Mucosa of stomach (tissue), 1 donor: Measurements from ENCODE around the gene S1PR4.
"Not testable (repeated sequence)": the region's sequence is repeated elsewhere in the genome, so short reads cannot be mapped to it uniquely, and the experiment has no call there.

Experiments
- H3K27me3 ChIP-seq: one replicate; pipeline ENCODE4 v1.7.0; 2013; ENCODE audit warnings: mild to moderate bottlenecking, low read length; ENCODE audit not compliant: control insufficient read depth, insufficient read depth
- H3K36me3 ChIP-seq: one replicate; pipeline ENCODE4 v1.7.0; 2013; ENCODE audit warnings: low read length; ENCODE audit not compliant: control insufficient read depth, insufficient read depth
- H3K4me1 ChIP-seq: one replicate; pipeline ENCODE4 v1.7.0; 2013; ENCODE audit warnings: mild to moderate bottlenecking, low read length; ENCODE audit not compliant: control insufficient read depth, insufficient read depth
- H3K4me3 ChIP-seq: one replicate; pipeline ENCODE4 v1.7.0; 2013; ENCODE audit warnings: low read length
- H3K9ac ChIP-seq: one replicate; pipeline ENCODE4 v1.7.0; 2013; ENCODE audit warnings: mild to moderate bottlenecking, low read length, moderate library complexity
- H3K9me3 ChIP-seq: one replicate; pipeline ENCODE4 v1.7.0; 2013; ENCODE audit warnings: mild to moderate bottlenecking, low read length, moderate library complexity; ENCODE audit not compliant: control insufficient read depth
- donor health status: Pancreatic carcinoma.

Gene S1PR4

DNA sequence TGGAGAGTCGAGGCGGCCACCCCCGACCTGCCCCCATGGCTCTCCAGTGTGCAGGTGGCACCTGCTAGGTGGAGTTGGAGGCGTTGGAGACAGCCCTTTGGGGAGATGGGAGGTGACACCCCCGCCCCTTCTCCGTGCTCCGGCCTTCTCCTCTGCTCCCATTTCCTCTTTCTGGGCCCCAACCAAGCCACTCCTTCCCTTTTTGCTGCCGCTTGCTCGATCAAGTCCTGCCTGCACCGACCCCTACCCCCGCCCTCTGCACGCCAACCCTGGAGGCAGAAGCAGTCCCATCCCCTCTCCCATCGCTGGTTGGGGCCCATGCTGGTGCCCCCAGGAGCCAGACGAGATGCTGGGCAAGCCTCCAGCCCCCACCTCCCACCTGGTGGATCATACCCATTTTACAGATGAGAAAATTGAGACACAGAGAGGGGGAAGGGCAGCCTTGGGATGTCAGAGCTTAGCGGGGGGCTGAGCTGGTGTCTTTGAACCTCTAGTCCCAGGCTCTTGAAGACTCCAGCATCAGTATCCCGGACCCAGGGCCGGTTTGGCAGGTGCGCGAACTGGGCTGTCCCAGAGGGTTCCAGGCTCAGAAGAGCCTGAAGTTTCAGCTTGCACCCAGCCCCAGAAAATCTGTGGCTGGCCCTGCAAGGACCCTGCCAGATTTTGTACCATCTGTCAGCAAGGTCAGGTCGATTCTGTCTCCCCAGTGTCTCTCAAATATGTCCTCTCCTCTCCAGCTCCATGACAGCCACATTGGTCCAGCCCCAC is 32.5 kb upstream of the S1PR4 start:
- H3K4me3 ChIP-seq = no peak overlapping the region
- H3K9ac ChIP-seq = no peak overlapping the region
- peaks cover 12% of the 10 kb centered on the region for H3K4me1 ChIP-seq
- no peaks in the 10 kb centered on the region for H3K27me3 ChIP-seq
- no peaks in the 10 kb centered on the region for H3K36me3 ChIP-seq
- no peaks in the 10 kb centered on the region for H3K9me3 ChIP-seq

DNA sequence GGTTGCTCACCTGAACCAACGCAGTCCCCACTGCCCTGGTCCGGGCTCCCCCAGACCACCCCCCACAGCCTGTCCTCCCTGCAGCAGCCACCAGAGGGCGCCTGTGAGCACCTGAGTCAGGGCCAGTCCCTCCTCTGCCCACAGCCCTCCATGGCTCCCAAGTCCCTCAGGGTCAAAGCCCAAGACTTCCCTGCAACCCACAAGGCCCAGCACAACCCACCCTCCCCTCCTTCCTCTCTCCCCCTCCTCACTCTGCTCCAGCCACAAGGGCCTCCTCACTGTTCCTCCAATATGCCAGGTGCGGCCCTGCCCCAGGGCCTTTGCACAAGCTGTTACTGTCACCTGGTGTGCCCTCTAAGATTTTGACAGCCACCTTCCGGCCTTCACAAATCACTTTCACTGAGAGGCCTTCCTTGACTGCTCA is 31.9 kb upstream of the S1PR4 start:
- H3K36me3 ChIP-seq = no peaks in the 10 kb centered on the region
- H3K27me3 ChIP-seq = no peaks in the 10 kb centered on the region
- H3K9ac ChIP-seq = no peak overlapping the region
- H3K4me1 ChIP-seq = peaks cover 9% of the 10 kb centered on the region
- H3K9me3 ChIP-seq = no peaks in the 10 kb centered on the region
- H3K4me3 ChIP-seq = no peak overlapping the region

DNA sequence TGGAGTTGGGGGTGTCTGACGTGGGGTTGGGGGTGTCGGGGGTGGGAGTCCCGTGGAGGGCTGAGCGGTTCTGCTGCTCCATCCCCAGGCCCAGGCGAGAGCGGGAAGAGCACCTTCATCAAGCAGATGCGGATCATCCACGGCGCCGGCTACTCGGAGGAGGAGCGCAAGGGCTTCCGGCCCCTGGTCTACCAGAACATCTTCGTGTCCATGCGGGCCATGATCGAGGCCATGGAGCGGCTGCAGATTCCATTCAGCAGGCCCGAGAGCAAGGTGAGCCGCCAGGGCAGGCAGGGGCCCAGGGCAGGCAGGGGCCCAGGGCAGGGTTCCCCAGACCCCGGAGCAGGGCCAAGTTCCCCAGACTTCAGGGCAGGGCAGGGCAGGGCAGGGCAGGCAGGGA is 30.1 kb upstream of the S1PR4 start:
- H3K4me1 ChIP-seq = no peaks in the 10 kb centered on the region
- no peak overlapping the region for H3K9ac ChIP-seq
- H3K9me3 ChIP-seq = no peaks in the 10 kb centered on the region
- no peaks in the 10 kb centered on the region for H3K27me3 ChIP-seq
- no peaks in the 10 kb centered on the region for H3K36me3 ChIP-seq
- no peak overlapping the region for H3K4me3 ChIP-seq

DNA sequence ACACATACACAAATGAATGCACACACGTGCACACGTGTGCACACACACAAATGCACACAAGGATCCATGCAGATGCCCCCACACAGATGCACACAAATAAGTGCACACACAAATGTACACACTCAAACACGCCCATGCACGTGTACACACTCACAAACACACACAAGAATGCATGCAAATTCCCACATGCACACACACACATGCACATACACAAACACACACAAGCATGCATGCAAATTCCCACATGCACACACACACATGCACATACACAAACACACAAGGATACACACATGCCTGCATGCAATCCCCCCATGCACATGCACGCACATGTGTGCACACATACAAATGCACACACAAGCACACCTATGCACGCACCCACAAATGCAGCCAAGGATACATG is 29.5 kb upstream of the S1PR4 start:
- H3K9me3 ChIP-seq = no peaks in the 10 kb centered on the region
- no peaks in the 10 kb centered on the region for H3K27me3 ChIP-seq
- H3K4me1 ChIP-seq = no peaks in the 10 kb centered on the region
- no peak overlapping the region for H3K4me3 ChIP-seq
- H3K9ac ChIP-seq = no peak overlapping the region
- H3K36me3 ChIP-seq = no peaks in the 10 kb centered on the region

DNA sequence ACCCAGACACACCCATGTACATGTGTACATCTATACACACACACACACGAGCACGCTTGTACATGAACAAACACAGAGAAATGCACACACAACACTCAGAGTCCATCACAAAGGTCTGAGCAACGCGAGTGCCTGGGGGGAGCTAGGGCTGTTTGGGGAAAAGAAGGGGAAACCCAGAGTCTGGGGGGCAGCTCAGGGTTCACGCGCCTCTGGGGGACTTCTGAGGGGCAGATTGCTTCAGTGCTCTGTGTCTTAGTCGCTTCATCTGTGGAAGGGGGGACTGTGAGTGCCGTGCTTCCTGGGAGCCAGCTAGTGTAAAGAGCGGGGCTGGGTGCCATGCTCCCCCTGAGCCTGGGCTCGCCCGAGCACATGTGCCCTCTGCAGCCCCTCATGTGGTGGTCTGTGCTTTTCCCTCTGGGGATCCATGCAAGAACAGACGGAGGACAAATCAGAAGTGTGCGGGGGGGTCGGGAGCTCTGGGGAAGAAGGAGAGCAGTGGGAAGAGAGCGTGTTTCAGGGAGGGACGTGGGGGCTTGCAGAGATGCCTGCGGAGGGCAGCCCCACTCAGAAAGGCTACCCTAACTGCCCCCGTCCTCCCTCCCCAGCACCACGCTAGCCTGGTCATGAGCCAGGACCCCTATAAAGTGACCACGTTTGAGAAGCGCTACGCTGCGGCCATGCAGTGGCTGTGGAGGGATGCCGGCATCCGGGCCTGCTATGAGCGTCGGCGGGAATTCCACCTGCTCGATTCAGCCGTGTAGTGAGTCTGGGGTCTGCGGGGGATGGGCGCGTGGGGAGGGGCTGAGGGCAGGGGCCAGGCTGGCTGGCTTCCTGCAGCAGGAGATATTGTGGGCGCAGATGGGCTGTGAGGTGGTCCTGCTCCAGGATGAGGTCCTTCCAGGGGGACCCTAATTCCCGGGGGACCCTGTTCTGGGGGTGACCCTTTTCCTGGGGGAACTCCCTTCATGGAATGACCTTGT is 28.8 kb upstream of the S1PR4 start:
- Histone ChIP-seq H3K27me3 (no peaks in the 10 kb centered on the region), H3K4me3 (no peak overlapping the region), H3K9me3 (no peaks in the 10 kb centered on the region), H3K9ac (no peak overlapping the region), H3K36me3 (no peaks in the 10 kb centered on the region), H3K4me1 (no peaks in the 10 kb centered on the region)

DNA sequence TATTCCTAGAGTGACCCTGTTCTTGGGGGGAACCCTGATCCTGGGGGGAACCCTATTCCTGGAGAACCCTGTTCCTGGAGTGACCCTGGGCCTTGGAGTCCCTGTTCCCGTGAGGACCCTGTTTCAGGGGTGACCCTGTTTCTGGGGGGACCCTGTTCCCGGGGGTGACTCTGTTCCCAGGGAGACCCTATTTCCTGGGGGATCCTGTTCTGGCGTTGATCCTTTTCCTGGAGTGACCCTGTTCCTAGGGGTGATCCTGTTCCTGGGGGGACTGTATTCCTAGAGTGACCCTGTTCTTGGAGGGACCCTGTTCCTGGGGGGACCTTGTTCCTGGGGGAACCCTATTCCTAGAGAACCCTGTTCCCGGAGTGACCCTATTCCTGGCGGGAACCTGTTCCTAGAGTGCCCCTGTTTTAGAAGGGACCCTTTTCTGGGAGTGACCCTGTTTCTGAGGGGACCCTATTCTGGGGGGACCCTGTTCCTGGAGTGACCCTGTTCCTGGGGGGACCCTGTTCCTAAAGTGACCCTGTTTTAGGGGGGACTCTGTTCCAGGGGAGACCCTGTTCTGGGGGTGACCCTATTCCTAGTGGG is 27.7 kb upstream of the S1PR4 start:
- Histone ChIP-seq H3K4me1 (no peaks in the 10 kb centered on the region), H3K27me3 (no peaks in the 10 kb centered on the region), H3K9ac (no peak overlapping the region), H3K36me3 (peaks cover 1% of the 10 kb centered on the region), H3K9me3 (no peaks in the 10 kb centered on the region), H3K4me3 (no peak overlapping the region)

DNA sequence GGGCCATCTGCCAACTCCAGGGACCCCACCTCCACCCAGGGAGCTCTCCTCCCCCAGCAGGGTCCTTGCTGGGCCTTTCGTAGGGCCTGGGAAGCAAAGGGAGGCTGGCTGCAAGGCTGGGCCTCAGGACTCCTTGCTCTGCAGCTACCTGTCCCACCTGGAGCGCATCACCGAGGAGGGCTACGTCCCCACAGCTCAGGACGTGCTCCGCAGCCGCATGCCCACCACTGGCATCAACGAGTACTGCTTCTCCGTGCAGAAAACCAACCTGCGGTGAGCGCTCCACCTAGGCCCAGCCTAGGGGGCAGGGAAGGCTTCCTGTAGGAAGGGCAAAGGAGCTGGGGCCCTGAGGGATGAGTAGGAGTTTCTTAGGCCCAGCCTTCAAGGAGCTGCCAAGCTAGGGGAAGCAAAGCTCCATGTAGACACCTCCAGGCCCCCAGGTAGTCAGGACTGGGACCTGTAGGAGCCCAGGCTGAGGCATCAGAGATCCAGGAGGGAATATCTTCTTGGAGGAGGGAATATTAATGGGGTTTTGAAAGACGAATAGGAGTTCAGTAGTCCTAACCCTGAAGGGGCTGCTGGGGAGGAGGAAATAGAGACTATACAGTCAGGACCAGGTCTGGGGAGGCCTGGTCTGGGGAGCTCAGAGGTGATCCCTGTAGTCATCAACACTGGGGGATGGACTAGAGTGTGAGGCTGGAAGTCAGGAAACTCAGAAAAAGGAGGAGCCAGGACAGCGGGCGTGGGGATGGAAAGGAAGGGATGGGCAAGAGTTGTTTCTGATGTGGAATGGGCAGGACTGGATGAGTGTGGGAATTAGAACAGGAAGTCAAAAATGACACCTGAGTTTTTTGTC is 26.8 kb upstream of the S1PR4 start:
- Histone ChIP-seq H3K4me1 (no peaks in the 10 kb centered on the region), H3K27me3 (no peaks in the 10 kb centered on the region), H3K9me3 (no peaks in the 10 kb centered on the region), H3K9ac (no peak overlapping the region), H3K4me3 (no peak overlapping the region), H3K36me3 (peaks cover 6% of the 10 kb centered on the region)

DNA sequence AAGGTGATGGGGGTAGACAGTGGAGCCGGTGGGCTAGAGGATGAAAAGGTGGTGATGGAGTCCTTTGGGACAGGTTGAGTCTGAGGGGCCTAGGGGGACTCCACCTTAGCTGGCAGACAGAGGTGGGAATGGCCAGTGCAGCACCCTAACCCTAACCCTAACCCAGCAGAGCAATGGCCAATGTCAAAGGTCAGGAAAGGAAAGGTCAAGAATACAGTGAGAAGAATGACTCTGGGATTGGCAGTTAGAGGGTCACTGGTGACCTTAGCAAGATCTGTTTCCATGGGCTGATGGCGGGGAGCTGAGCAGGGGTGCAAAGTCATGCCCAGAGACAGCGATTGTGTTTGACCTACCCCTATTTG is 26.2 kb upstream of the S1PR4 start:
- no peaks in the 10 kb centered on the region for H3K9me3 ChIP-seq
- H3K4me1 ChIP-seq = no peaks in the 10 kb centered on the region
- peaks cover 6% of the 10 kb centered on the region for H3K36me3 ChIP-seq
- no peak overlapping the region for H3K4me3 ChIP-seq
- H3K27me3 ChIP-seq = no peaks in the 10 kb centered on the region
- no peak overlapping the region for H3K9ac ChIP-seq

DNA sequence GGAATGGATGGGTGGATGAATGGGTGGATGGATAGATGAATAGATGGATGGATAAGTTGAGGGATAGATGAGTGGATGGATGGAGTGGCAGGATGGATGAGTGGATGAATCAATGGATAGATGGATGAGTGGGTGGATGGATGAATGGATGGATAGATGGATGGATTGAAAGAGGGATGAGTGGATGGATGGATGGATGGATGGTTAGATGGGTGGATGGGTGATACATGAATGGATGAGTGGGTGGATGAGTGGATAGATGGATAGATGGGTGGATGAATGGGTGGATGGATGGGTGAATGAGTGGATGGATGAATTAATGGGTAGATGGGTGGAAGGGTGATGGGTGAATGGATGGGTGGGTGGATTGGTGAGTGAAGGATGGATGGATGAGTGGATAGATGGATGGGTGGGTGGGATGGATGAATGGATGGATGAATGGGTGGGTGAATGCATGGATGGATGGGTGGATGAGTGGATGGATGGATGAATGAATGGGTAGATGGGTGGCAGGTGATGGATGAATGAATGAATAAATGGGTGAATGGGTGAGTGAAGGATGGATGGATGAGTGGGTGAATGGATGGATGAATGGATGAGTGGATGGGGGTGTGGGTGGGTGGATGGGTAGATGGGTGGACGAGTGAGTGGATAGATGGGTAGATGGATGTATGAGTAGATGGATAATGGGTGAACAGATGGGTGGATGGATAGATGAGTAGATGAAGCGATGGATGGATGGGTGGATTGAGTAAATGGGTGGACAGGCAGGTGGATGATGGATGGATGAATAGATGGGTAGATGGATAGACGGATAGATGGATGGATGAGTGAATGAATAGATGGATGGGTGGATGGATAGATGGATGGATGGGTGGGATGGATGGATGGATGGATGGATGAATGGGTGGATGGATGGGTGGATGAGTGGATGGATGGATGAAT is 25.0 kb upstream of the S1PR4 start:
- no peaks in the 10 kb centered on the region for H3K4me1 ChIP-seq
- H3K9ac ChIP-seq = no peak overlapping the region
- H3K27me3 ChIP-seq = no peaks in the 10 kb centered on the region
- no peaks in the 10 kb centered on the region for H3K9me3 ChIP-seq
- peaks cover 6% of the 10 kb centered on the region for H3K36me3 ChIP-seq
- H3K4me3 ChIP-seq = no peak overlapping the region

DNA sequence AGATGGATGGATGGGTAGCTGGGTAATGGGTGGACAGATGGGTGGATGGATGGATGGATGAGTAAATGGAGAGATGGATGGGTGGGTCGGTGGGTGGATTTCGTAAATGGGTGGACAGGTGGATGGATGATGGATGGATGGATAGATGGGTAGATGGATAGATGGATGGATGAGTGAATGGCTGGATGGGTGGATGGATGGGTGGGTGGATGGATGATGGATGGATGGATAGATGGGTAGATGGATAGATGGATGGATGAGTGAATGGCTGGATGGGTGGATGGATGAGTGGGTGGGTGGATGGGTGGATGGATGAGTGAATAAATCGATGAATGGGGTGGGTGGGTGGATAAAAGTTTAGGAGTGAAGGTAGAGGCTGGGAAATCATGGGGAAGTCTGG is 24.1 kb upstream of the S1PR4 start:
- H3K4me3 ChIP-seq = not testable (repeated sequence)

More for the DNA sequence above, 24.1 kb upstream of the S1PR4 start:
- not testable (repeated sequence) for H3K9me3 ChIP-seq, H3K27me3 ChIP-seq, H3K9ac ChIP-seq, H3K36me3 ChIP-seq, H3K4me1 ChIP-seq
